Measurements from ENCODE around the gene ERH.
A peak's percentile ranks its signal among the peaks of the same experiment; 100 is the strongest.

Gene ERH

GRCh38 chr14:69342928-69343525 lies 55.1 kb downstream of the ERH start:
- peak overlapping the region; percentile 96 for H3K27ac ChIP-seq
- TF ChIP-seq ZFX (IDR thresholded peaks at IDR 0.05): no peak
- no peak for TF ChIP-seq CTCF (conservative IDR thresholded peaks at IDR 0.05)

DNA sequence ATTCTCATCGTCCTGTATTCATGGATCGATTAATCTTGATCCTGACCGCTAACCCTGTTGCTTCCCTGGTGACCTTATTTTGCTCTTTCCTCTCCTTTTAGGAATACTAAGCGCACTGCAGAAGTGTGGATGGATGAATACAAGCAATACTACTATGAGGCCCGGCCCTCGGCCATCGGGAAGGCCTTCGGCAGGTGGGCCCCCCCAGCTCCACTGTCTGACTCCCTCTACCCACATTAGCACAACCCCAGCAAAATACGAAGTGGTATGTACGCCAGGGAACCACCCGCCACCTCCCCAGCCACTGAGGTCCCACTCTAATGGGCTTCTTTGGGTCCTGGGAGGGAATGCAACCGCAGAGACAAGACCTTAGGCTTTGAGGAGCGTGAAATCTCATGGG lies 58.7 kb downstream of the ERH start:
- H3K27ac ChIP-seq: no peak overlapping the region
- TF ChIP-seq CTCF (conservative IDR thresholded peaks at IDR 0.05): no peak
- no peak for TF ChIP-seq ZFX (IDR thresholded peaks at IDR 0.05)

DNA sequence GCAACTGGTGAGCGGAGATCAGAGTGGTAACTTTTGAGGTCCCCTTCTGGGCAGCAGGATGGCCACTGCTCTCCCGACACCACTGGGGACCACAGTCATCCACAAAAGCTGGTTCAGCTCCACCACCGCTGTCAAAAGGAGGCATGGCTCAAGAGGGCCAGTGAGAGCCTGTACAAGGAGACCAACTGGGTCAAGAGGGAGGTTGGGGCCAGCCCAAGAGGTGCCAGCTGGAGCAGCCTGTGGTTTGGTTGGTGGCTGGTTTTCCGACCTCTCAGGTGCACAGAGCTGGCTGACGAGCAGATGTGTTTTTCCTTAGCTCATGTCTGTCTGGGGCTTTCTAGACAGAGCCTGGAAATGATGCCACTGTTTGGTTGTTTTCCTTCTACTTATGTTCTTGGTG lies 60.1 kb downstream of the ERH start:
- no peak overlapping the region for H3K27ac ChIP-seq
- TF ChIP-seq CTCF (conservative IDR thresholded peaks at IDR 0.05) (no peak), ZFX (IDR thresholded peaks at IDR 0.05) (no peak)

DNA sequence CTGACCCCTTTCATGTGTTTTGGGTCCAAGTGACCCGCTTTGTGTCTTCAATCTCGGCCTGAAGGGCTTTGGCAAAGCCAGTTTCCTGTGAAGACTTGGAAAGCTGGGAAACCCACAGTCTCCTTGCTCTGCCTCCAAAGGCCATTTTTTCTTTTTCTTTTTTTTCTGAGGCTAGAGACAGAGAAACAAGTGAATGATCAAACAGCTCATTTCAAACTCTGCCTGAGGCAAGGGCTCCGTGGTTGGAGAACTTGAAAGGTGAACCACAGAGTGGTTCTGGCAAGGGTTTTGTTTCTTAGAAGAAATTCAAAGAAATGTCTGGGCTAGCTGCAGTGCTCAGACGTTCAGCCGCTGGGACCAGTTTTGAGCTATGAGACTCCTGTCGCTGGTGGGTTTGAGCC lies 62.7 kb downstream of the ERH start:
- peak overlapping the region; percentile 32 for H3K27ac ChIP-seq
- no peak for TF ChIP-seq ZFX (IDR thresholded peaks at IDR 0.05)
- no peak for TF ChIP-seq CTCF (conservative IDR thresholded peaks at IDR 0.05)

- peak overlapping the region; percentile 32; the same call in 1 of the 2 replicates for H3K27ac ChIP-seq
- TF ChIP-seq CTCF (conservative IDR thresholded peaks at IDR 0.05) (no peak), ZFX (IDR thresholded peaks at IDR 0.05) (no peak)
Observed at GRCh38 chr14:69334576-69334975, 63.5 kb downstream of the ERH start.

DNA sequence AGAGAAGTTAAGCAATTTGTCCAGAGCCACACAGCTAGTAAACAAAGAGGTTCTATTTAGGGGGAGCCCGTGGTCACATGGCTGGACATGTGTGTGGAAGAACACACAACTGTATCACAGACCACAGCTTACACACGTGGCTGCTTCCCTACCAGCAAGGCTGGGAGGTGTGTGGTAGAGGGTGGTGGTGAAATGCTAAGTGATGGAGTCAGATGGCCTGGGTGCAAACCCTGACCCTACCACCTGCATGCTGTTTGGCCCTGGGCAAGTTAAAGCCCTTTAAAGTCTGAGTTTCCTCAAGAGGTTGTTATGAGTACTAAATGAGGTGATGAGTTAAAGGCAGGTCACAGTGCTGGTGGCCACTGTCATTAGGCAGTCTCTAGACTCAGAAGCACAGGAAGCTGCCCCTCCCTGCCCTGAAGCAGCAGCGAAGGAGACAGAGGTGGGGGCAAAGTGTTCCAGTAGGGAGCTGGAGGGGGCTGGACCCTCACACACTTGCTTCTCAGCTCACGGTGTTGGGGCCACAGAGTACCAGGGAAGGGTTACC lies 64.2 kb downstream of the ERH start:
- TF ChIP-seq ZFX (IDR thresholded peaks at IDR 0.05) (no peak), CTCF (conservative IDR thresholded peaks at IDR 0.05) (no peak)
- H3K27ac ChIP-seq: no peak overlapping the region

GRCh38 chr14:69332782-69333395 lies 65.2 kb downstream of the ERH start:
- no peak overlapping the region for H3K27ac ChIP-seq
- TF ChIP-seq CTCF (conservative IDR thresholded peaks at IDR 0.05) (no peak), ZFX (IDR thresholded peaks at IDR 0.05) (no peak)

All from C4-2B (cell line).